WERI-Rb-1 (cell line): ENCODE results near the gene SPATA6L.

ENCODE experiments used
- DNase-seq: peaks from one replicate; pipeline ENCODE4 v3.0.0-alpha.2; 2020
- H3K27ac ChIP-seq: fragments of 250-450 bp; sonication (Bioruptor Pico); 2 replicates; pipeline ENCODE4 v1.5.1; 2020; ENCODE audit warnings: mild to moderate bottlenecking, moderate library complexity
- H3K27me3 ChIP-seq: fragments of 250-450 bp; sonication (Bioruptor Pico); 2 replicates; pipeline ENCODE4 v1.5.1; 2021; ENCODE audit warnings: mild to moderate bottlenecking, low read depth, moderate library complexity; ENCODE audit not compliant: insufficient read depth, severe bottlenecking
- H3K36me3 ChIP-seq: fragments of 250-450 bp; sonication (Bioruptor Pico); 2 replicates; pipeline ENCODE4 v1.5.1; 2020; ENCODE audit warnings: mild to moderate bottlenecking, moderate library complexity
- H3K4me3 ChIP-seq: 2 replicates; pipeline ENCODE4 v1.5.1; 2011; ENCODE audit warnings: low read depth, mild to moderate bottlenecking, control low read depth, low read length
- H3K9me3 ChIP-seq: fragments of 250-450 bp; sonication (Bioruptor Pico); 2 replicates; pipeline ENCODE4 v1.5.1; 2021; ENCODE audit warnings: mild to moderate bottlenecking, moderate library complexity; ENCODE audit not compliant: severe bottlenecking
- CTCF ChIP-seq: IDR thresholded peaks from 2 replicates; pipeline ENCODE4 v1.5.1; 2011; ENCODE audit warnings: low read depth, mild to moderate bottlenecking, control low read depth, inconsistent platforms, low read length

Gene SPATA6L

GRCh38 chr9:4573634-4574389 is 92.5 kb downstream of the SPATA6L start:
- Histone ChIP-seq H3K9me3 (no peaks in the 10 kb centered on the region), H3K27me3 (no peaks in the 10 kb centered on the region), H3K4me3 (no peak overlapping the region), H3K27ac (no peak overlapping the region), H3K36me3 (no peaks in the 10 kb centered on the region)
- no peak for TF ChIP-seq CTCF
- no peak for DNase-seq

DNA sequence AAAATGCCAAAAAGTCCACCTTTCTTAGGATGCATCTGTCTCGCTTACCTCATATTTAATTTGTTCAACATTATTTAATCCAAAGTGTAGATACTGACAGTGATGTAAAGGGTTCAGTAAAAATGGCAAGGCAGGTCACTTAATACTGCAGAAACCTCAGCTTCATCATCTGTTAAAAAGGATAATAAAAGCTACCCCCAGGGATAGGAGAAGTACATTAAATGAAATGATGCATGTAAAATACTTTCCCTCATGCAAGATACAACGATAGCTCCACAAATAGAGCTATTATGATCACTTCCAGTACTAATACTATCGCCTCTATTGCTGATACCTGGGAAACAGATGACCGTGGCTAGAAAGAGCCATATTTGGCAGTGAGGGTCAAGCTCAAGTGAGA is 93.1 kb downstream of the SPATA6L start:
- H3K4me3 ChIP-seq: no peak overlapping the region
- DNase-seq: no peak
- no peaks in the 10 kb centered on the region for H3K36me3 ChIP-seq
- no peaks in the 10 kb centered on the region for H3K27me3 ChIP-seq
- TF ChIP-seq CTCF: no peak
- H3K9me3 ChIP-seq: no peaks in the 10 kb centered on the region
- H3K27ac ChIP-seq: no peak overlapping the region

DNA sequence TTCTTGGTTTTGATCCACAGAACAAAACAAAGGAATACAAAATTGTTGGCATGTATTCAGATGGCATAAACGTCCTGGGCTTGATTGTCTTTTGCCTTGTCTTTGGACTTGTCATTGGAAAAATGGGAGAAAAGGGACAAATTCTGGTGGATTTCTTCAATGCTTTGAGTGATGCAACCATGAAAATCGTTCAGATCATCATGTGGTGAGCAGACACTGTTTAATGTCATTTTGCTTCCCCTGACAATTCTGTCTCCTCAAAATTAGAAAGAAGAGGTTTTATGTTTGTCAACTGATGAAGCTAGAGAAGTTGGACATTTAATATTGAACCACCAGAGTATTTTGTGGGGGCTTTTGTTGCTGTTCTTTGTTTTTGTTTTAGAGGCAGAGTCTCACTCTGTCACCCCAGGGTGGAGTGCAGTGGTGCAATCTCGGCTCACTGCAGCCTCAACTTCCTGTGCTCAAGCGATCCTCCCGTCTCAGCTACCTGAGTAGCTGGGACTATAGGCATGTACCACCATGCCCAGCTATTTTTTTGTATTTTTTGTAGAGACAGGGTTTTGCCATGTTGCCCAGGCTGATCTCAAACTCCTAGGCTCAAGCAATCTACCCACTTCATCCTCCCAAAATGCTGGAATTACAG is 94.0 kb downstream of the SPATA6L start:
- Histone ChIP-seq H3K36me3 (no peaks in the 10 kb centered on the region), H3K4me3 (no peak overlapping the region), H3K9me3 (no peaks in the 10 kb centered on the region), H3K27me3 (no peaks in the 10 kb centered on the region), H3K27ac (no peak overlapping the region)
- no peak for DNase-seq
- no peak for TF ChIP-seq CTCF

- Histone ChIP-seq H3K4me3 (no peak overlapping the region), H3K9me3 (no peaks in the 10 kb centered on the region), H3K36me3 (no peaks in the 10 kb centered on the region), H3K27ac (no peak overlapping the region), H3K27me3 (no peaks in the 10 kb centered on the region)
- DNase-seq: no peak
- TF ChIP-seq CTCF: no peak
These were observed 97.2 kb downstream of the SPATA6L start for GRCh38 chr9:4569101-4569500.

DNA sequence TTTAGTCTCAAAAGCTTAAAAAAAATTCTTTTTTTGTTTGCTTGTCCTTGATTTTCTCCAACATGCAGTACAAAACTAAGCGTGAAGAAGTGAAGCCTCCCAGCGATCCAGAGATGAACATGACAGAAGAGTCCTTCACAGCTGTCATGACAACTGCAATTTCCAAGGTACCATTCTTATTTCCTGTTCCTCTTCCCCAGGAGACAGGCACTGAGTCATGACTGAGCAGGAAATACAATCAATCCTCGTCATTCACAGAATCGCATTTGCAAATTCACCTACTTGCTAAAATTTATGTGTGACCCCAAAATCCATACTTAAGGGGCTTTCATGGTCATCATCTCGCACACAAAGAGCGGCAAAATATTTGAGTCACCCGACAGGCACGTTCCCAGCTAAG is 98.7 kb downstream of the SPATA6L start:
- H3K9me3 ChIP-seq: no peaks in the 10 kb centered on the region
- TF ChIP-seq CTCF: no peak
- no peaks in the 10 kb centered on the region for H3K27me3 ChIP-seq
- no peak overlapping the region for H3K27ac ChIP-seq
- H3K4me3 ChIP-seq: no peak overlapping the region
- DNase-seq: no peak
- H3K36me3 ChIP-seq: no peaks in the 10 kb centered on the region
